Neural cell (in vitro differentiated cells): ENCODE data around the gene MYCBPAP. TPM values are rescaled to one million over a fixed set of nuclear protein-coding genes. Genes with fewer than 3 reads are reported as not detected.

ENCODE experiments used
- H2AFZ ChIP-seq: fragments of 200-600, 300-800 bp; sonication (generic), shearing (Covaris generic); 2 replicates; pipeline ENCODE4 v1.6.0; 2014; ENCODE audit warnings: low read depth, mild to moderate bottlenecking, antibody characterized with exemption, low read length, moderate library complexity
- H3F3A ChIP-seq: fragments of 200-600 bp; shearing (Covaris generic); 2 replicates; pipeline ENCODE4 v1.6.1; 2016; ENCODE audit warnings: mild to moderate bottlenecking, moderate library complexity, mixed read lengths, antibody characterized with exemption, low read length; ENCODE audit not compliant: insufficient read depth, poor library complexity, severe bottlenecking
- H3K27ac ChIP-seq: fragments of 200-600, 300-800 bp; sonication (generic), shearing (Covaris generic); 2 replicates; pipeline ENCODE4 v1.5.1; 2014; ENCODE audit warnings: mild to moderate bottlenecking, low read length, moderate library complexity
- H3K27me3 ChIP-seq: fragments of 300-800, 200-600 bp; sonication (generic), shearing (Covaris generic); 2 replicates; pipeline ENCODE4 v1.6.0; 2014; ENCODE audit warnings: mild to moderate bottlenecking, low read depth, low read length, moderate library complexity; ENCODE audit not compliant: insufficient read depth
- H3K36me3 ChIP-seq: fragments of 300-800, 200-600 bp; sonication (generic), shearing (Covaris generic); 2 replicates; pipeline ENCODE4 v1.5.1; 2014; ENCODE audit warnings: mild to moderate bottlenecking, antibody characterized with exemption, low read length, moderate library complexity; ENCODE audit not compliant: insufficient read depth
- H3K4me2 ChIP-seq: fragments of 300-800, 200-600 bp; sonication (generic), shearing (Covaris generic); 2 replicates; pipeline ENCODE4 v1.6.0; 2014; ENCODE audit warnings: mild to moderate bottlenecking, low read length
- H3K4me3 ChIP-seq: fragments of 300-800, 200-600 bp; sonication (generic), shearing (Covaris generic); 2 replicates; pipeline ENCODE4 v1.5.1; 2014; ENCODE audit warnings: mild to moderate bottlenecking, low read length, moderate library complexity
- H3K79me2 ChIP-seq: fragments of 200-600 bp; shearing (Covaris generic); replicated peaks from 2 replicates; pipeline ENCODE4 v1.6.0; 2014; ENCODE audit warnings: mild to moderate bottlenecking, low read length, moderate library complexity; ENCODE audit not compliant: insufficient read depth
- H3K9ac ChIP-seq: fragments of 300-800, 200-600 bp; sonication (generic), shearing (Covaris generic); 2 replicates; pipeline ENCODE4 v1.6.1; 2016; ENCODE audit warnings: mild to moderate bottlenecking, low read length, mixed read lengths
- H3K9me2 ChIP-seq: fragments of 200-600 bp; shearing (Covaris generic); 2 replicates; pipeline ENCODE4 v1.6.1; 2016; ENCODE audit warnings: mild to moderate bottlenecking, low read length, mixed read lengths; ENCODE audit not compliant: insufficient read depth
- H3K9me3 ChIP-seq: fragments of 200-600, 300-800 bp; sonication (generic), shearing (Covaris generic); 2 replicates; pipeline ENCODE4 v1.6.1; 2016; ENCODE audit warnings: mild to moderate bottlenecking, mixed run types, low read length, moderate library complexity, mixed read lengths
- H4K20me1 ChIP-seq: fragments of 200-600 bp; shearing (Covaris generic); 2 replicates; pipeline ENCODE4 v1.6.1; 2016; ENCODE audit warnings: mild to moderate bottlenecking, mixed run types; ENCODE audit not compliant: insufficient read depth
- EP300 ChIP-seq: fragments of 450-650 bp; conservative IDR thresholded peaks from 2 replicates; pipeline ENCODE4 v1.6.1; 2014; ENCODE audit warnings: antibody characterized with exemption, mild to moderate bottlenecking, moderate library complexity; ENCODE audit not compliant: poor library complexity, severe bottlenecking
- EZH2 ChIP-seq: fragments of 200-600, 300-800 bp; shearing (Covaris generic), sonication (generic); IDR thresholded peaks from 2 replicates; pipeline ENCODE4 v1.6.1; 2014; ENCODE audit warnings: antibody characterized with exemption, low read length, borderline replicate concordance, mild to moderate bottlenecking; ENCODE audit not compliant: insufficient read depth, poor library complexity, severe bottlenecking
- MXI1 ChIP-seq: fragments of 450-650 bp; conservative IDR thresholded peaks from 2 replicates; pipeline ENCODE4 v1.6.1; 2014; ENCODE audit warnings: antibody characterized with exemption, mild to moderate bottlenecking; ENCODE audit not compliant: poor library complexity, severe bottlenecking
- POLR2AphosphoS5 ChIP-seq: IDR thresholded peaks from 2 replicates; pipeline ENCODE4 v1.6.1; 2012
- RAD21 ChIP-seq: fragments of 450-650 bp; conservative IDR thresholded peaks from 2 replicates; pipeline ENCODE4 v1.6.1; 2014; ENCODE audit warnings: antibody characterized with exemption, mild to moderate bottlenecking, moderate library complexity
- SMC3 ChIP-seq: fragments of 450-650 bp; conservative IDR thresholded peaks from 2 replicates; pipeline ENCODE4 v1.6.1; 2014; ENCODE audit warnings: antibody characterized with exemption, mild to moderate bottlenecking, moderate library complexity; ENCODE audit not compliant: poor library complexity
- TAF1 ChIP-seq: IDR thresholded peaks from 2 replicates; pipeline ENCODE4 v1.6.1; 2012; ENCODE audit warnings: low read depth
- polyA plus RNA-seq: library from polyadenylated mRNA; depleted of rRNA; stranded (reverse); fragments of >200 nt; gene quantifications from 2 replicates; pipeline ENCODE4 v1.2.3, GENCODE V29; 2014
- TF ChIP-seq, protein P1 (sequence below): fragments of 450-650 bp; IDR thresholded peaks from 2 replicates; pipeline ENCODE4 v1.5.1; 2014; ENCODE audit warnings: antibody characterized with exemption, mild to moderate bottlenecking, moderate library complexity; ENCODE audit not compliant: poor library complexity, severe bottlenecking
- TF ChIP-seq, protein P2 (sequence below): IDR thresholded peaks from 2 replicates; pipeline ENCODE4 v1.6.1; 2012; ENCODE audit warnings: borderline replicate concordance

MYCBPAP gene
- polyA plus RNA-seq, 1 donor from 2014 or later = 0.35 TPM

DNA sequence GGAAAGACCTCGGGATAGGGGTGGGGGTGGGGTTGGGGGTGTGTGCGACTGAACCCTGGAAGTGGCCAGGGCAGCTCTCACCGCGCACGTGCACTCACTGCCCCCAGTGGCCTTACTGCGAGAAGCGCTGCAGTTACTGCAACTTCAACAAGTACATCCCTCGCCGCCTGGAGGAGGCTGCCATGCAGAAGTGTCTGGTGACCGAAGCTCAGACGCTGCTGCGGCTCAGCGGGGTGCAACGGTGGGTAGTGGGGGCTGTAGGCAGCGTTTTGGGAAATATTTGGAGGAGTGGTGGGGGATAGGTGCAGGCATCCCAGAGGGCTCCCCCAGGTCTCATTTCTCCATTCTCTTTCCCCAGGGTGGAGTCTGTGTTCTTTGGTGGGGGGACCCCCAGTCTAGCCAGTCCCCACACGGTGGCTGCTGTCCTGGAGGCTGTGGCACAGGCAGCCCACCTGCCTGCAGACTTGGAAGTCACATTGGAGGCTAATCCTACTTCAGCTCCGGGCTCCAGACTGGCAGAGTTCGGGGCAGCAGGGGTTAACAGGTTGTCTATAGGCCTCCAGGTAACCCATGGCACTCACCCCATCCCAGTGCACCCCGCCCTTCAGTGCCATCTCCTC lies 28.6 kb upstream of the MYCBPAP start:
- H3K9me3 ChIP-seq = no peaks in the 10 kb centered on the region
- peak overlapping the region; percentile 79 for H3K9ac ChIP-seq

DNA sequence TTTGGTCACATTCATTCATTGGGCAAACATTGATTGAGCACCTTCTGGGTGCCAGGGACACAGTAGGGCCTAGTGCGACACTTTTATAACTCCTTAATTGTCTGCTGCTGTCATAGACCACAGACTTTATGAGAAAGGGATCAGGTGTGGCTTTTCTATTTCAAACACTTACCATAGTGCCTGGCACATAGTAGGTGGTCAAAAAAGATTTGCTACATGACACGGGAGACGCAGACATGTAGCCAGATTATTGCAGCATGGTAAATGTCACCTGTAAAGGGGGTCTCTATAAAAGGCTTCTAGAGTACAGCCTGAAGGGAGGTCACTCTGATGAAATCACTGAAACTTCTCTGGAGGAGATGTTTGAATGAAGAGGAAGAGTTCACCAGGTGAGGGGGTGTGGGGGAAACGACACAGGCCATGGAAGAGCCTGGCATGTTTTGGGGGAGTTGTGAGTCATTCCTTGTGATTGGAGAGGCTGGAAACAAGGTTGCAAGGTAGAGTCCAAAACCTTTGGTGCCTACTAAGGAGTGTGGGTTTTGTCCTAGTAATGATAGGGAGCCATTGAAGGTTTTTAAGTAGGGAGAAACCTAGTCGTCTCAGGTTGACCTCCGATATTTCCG lies 28.0 kb upstream of the MYCBPAP start:
- no peaks in the 10 kb centered on the region for H3K9me3 ChIP-seq
- no peak overlapping the region for H3K9ac ChIP-seq
- no peaks in the 10 kb centered on the region for H3K9me2 ChIP-seq
- no peak overlapping the region for H2AFZ ChIP-seq
- TF ChIP-seq TAF1 = no peak
- no peak for TF ChIP-seq POLR2AphosphoS5
- TF ChIP-seq MXI1 = no peak
- TF ChIP-seq RAD21 = no peak
- no peak for TF ChIP-seq SMC3
- no peak for TF ChIP-seq EZH2
- TF ChIP-seq, protein P1, sequence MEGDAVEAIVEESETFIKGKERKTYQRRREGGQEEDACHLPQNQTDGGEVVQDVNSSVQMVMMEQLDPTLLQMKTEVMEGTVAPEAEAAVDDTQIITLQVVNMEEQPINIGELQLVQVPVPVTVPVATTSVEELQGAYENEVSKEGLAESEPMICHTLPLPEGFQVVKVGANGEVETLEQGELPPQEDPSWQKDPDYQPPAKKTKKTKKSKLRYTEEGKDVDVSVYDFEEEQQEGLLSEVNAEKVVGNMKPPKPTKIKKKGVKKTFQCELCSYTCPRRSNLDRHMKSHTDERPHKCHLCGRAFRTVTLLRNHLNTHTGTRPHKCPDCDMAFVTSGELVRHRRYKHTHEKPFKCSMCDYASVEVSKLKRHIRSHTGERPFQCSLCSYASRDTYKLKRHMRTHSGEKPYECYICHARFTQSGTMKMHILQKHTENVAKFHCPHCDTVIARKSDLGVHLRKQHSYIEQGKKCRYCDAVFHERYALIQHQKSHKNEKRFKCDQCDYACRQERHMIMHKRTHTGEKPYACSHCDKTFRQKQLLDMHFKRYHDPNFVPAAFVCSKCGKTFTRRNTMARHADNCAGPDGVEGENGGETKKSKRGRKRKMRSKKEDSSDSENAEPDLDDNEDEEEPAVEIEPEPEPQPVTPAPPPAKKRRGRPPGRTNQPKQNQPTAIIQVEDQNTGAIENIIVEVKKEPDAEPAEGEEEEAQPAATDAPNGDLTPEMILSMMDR = no peak
- TF ChIP-seq, protein P2, sequence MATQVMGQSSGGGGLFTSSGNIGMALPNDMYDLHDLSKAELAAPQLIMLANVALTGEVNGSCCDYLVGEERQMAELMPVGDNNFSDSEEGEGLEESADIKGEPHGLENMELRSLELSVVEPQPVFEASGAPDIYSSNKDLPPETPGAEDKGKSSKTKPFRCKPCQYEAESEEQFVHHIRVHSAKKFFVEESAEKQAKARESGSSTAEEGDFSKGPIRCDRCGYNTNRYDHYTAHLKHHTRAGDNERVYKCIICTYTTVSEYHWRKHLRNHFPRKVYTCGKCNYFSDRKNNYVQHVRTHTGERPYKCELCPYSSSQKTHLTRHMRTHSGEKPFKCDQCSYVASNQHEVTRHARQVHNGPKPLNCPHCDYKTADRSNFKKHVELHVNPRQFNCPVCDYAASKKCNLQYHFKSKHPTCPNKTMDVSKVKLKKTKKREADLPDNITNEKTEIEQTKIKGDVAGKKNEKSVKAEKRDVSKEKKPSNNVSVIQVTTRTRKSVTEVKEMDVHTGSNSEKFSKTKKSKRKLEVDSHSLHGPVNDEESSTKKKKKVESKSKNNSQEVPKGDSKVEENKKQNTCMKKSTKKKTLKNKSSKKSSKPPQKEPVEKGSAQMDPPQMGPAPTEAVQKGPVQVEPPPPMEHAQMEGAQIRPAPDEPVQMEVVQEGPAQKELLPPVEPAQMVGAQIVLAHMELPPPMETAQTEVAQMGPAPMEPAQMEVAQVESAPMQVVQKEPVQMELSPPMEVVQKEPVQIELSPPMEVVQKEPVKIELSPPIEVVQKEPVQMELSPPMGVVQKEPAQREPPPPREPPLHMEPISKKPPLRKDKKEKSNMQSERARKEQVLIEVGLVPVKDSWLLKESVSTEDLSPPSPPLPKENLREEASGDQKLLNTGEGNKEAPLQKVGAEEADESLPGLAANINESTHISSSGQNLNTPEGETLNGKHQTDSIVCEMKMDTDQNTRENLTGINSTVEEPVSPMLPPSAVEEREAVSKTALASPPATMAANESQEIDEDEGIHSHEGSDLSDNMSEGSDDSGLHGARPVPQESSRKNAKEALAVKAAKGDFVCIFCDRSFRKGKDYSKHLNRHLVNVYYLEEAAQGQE = no peak
- TF ChIP-seq EP300 = no peak
- H3K27ac ChIP-seq = no peak overlapping the region
- no peak overlapping the region for H3K4me2 ChIP-seq
- no peaks in the 10 kb centered on the region for H3K36me3 ChIP-seq
- no peaks in the 10 kb centered on the region for H4K20me1 ChIP-seq
- H3K4me3 ChIP-seq = peak overlapping the region; percentile 92
- no peaks in the 10 kb centered on the region for H3F3A ChIP-seq
- H3K79me2 ChIP-seq = no peaks in the 10 kb centered on the region
- no peaks in the 10 kb centered on the region for H3K27me3 ChIP-seq

More for the DNA sequence above, 28.6 kb upstream of the MYCBPAP start:
- Histone ChIP-seq H3K36me3 (no peaks in the 10 kb centered on the region), H3K9me2 (no peaks in the 10 kb centered on the region), H3K4me2 (peak overlapping the region; percentile 66), H3K4me3 (peak overlapping the region; percentile 92), H2AFZ (peak overlapping the region; percentile 69), H3K27me3 (no peaks in the 10 kb centered on the region), H3K27ac (peak overlapping the region; percentile 87), H3K79me2 (no peaks in the 10 kb centered on the region), H4K20me1 (no peaks in the 10 kb centered on the region), H3F3A (no peaks in the 10 kb centered on the region)
- TF ChIP-seq SMC3 (no peak), TAF1 (no peak), EP300 (no peak), MXI1 (no peak), POLR2AphosphoS5 (peak; percentile 37), EZH2 (no peak), RAD21 (no peak)
- TF ChIP-seq, protein P1 = peak; percentile 57
- TF ChIP-seq, protein P2 = no peak
